Activated CD8-positive, alpha-beta T cell treated with anti-CD3 and anti-CD28 coated beads for 36 hours (primary cell): ENCODE results near the gene TXNDC2. TPM values are rescaled to one million over a fixed set of nuclear protein-coding genes. Genes with fewer than 3 reads are reported as not detected.

Experiments
- ATAC-seq: fragments of 200-7000 bp; cut with Tn5 transposase; one replicate; pipeline ENCODE4 v1.10.0; 2021; ENCODE audit warnings: mild to moderate bottlenecking, moderate library complexity
- CTCF ChIA-PET: fragments of 350-600 bp; sonication (Branson Sonifier 250); formaldehyde crosslinking; loops from one replicate; lab custom pipeline; 2021; ENCODE audit warnings: antibody characterized with exemption; lab: Charles Lee
- POLR2A ChIA-PET: fragments of 350-600 bp; sonication (Branson Sonifier 250); formaldehyde crosslinking; loops from one replicate; lab custom pipeline; 2021; ENCODE audit warnings: antibody characterized with exemption; lab: Charles Lee
- DNase-seq: peaks from one replicate; pipeline ENCODE4 v3.0.0-alpha.2; 2020
- H3K27ac Mint-ChIP-seq: one replicate; pipeline ENCODE4 v1.8.0; 2021; ENCODE audit warnings: mild to moderate bottlenecking, mixed read lengths
- H3K27me3 Mint-ChIP-seq: one replicate; pipeline ENCODE4 v1.8.0; 2021; ENCODE audit warnings: mixed read lengths
- H3K36me3 Mint-ChIP-seq: one replicate; pipeline ENCODE4 v1.8.0; 2021; ENCODE audit warnings: low read depth, mixed read lengths
- H3K4me1 Mint-ChIP-seq: one replicate; pipeline ENCODE4 v1.8.0; 2021; ENCODE audit warnings: low read depth, mixed read lengths
- H3K4me3 Mint-ChIP-seq: one replicate; pipeline ENCODE4 v1.8.0; 2021; ENCODE audit warnings: mild to moderate bottlenecking, moderate library complexity, mixed read lengths
- H3K9me3 Mint-ChIP-seq: one replicate; pipeline ENCODE4 v1.8.0; 2021; ENCODE audit warnings: mixed read lengths
- CTCF ChIP-seq: fragments of 200-600 bp; IDR thresholded peaks from one replicate; pipeline ENCODE4 v1.8.0; 2022; ENCODE audit warnings: antibody characterized with exemption, mild to moderate bottlenecking
- intact Hi-C: fragments of 100-400 bp; cut with micrococcal nuclease; formaldehyde crosslinking; loops from one replicate; pipeline ENCODE4 v1.10.0; 2022
- total RNA-seq, 2 experiments: library from RNA; stranded (reverse); gene quantifications; one replicate each; pipeline ENCODE4 v1.2.3, GENCODE V29; 2021

The TXNDC2 gene
- total RNA-seq, 2 experiments from 2014 or later: not detected

- no peak for TF ChIP-seq CTCF
- no peak overlapping the region for H3K4me3 Mint-ChIP-seq
- no peaks in the 10 kb centered on the region for H3K36me3 Mint-ChIP-seq
- POLR2A ChIA-PET: no interaction called here
- no peak for DNase-seq
- ATAC-seq: no peak
- H3K27ac Mint-ChIP-seq: no peak overlapping the region
- H3K27me3 Mint-ChIP-seq: peaks cover 7% of the 10 kb centered on the region
- peaks cover 8% of the 10 kb centered on the region for H3K4me1 Mint-ChIP-seq
- CTCF ChIA-PET: no interaction called here
- H3K9me3 Mint-ChIP-seq: no peaks in the 10 kb centered on the region
- intact Hi-C loops: no loop called here
Observed at GRCh38 chr18:9859232-9859631, 26.5 kb upstream of the TXNDC2 start.

GRCh38 chr18:9860682-9861081 lies 25.1 kb upstream of the TXNDC2 start:
- Mint-ChIP-seq H3K4me3 (no peak overlapping the region), H3K4me1 (peaks cover 8% of the 10 kb centered on the region), H3K27ac (no peak overlapping the region), H3K36me3 (no peaks in the 10 kb centered on the region), H3K27me3 (peaks cover 4% of the 10 kb centered on the region), H3K9me3 (peaks cover 4% of the 10 kb centered on the region)
- CTCF ChIA-PET: no interaction called here
- no peak for DNase-seq
- no peak for ATAC-seq
- intact Hi-C loops: no loop called here
- POLR2A ChIA-PET: no interaction called here
- TF ChIP-seq CTCF: no peak

GRCh38 chr18:9861157-9861556 lies 24.6 kb upstream of the TXNDC2 start:
- H3K36me3 Mint-ChIP-seq: no peaks in the 10 kb centered on the region
- ATAC-seq: no peak
- H3K27me3 Mint-ChIP-seq: peaks cover 4% of the 10 kb centered on the region
- no peak overlapping the region for H3K4me3 Mint-ChIP-seq
- H3K27ac Mint-ChIP-seq: no peak overlapping the region
- DNase-seq: no peak
- intact Hi-C loops: no loop called here
- POLR2A ChIA-PET: interaction anchor here (0.6 to 1.1 kb wide), 2 partner anchors 54 to 138 kb away, joined by 3 read pairs; no protein-coding TSS in a partner anchor
- TF ChIP-seq CTCF: no peak
- H3K4me1 Mint-ChIP-seq: peaks cover 8% of the 10 kb centered on the region
- peaks cover 9% of the 10 kb centered on the region for H3K9me3 Mint-ChIP-seq
- CTCF ChIA-PET: interaction anchor here (1.1 to 1.3 kb wide), 2 partner anchors 11 to 90 kb away, joined by 4 to 6 read pairs; no protein-coding TSS in a partner anchor

- H3K27me3 Mint-ChIP-seq: peaks cover 4% of the 10 kb centered on the region
- ChIA-PET CTCF (interaction anchor here (1.1 to 1.3 kb wide), 2 partner anchors 12 to 89 kb away, joined by 4 to 6 read pairs; no protein-coding TSS in a partner anchor), POLR2A (interaction anchor here (0.6 to 1.1 kb wide), 2 partner anchors 53 to 137 kb away, joined by 3 read pairs; no protein-coding TSS in a partner anchor)
- peak; percentile 69 for ATAC-seq
- H3K4me1 Mint-ChIP-seq: peaks cover 8% of the 10 kb centered on the region
- peaks cover 13% of the 10 kb centered on the region for H3K9me3 Mint-ChIP-seq
- DNase-seq: peak; percentile 45
- no peaks in the 10 kb centered on the region for H3K36me3 Mint-ChIP-seq
- no peak for TF ChIP-seq CTCF
- peak overlapping the region; percentile 1 for H3K27ac Mint-ChIP-seq
- intact Hi-C loops: no loop called here
- H3K4me3 Mint-ChIP-seq: no peak overlapping the region
Observed at GRCh38 chr18:9861933-9862332, 23.8 kb upstream of the TXNDC2 start.

GRCh38 chr18:9862686-9863085 lies 23.1 kb upstream of the TXNDC2 start:
- no peak for TF ChIP-seq CTCF
- ChIA-PET CTCF (interaction anchor here (1.3 kb wide), 1 partner anchor 12 kb away, joined by 6 read pairs; no protein-coding TSS in a partner anchor), POLR2A (no interaction called here)
- H3K27me3 Mint-ChIP-seq: peaks cover 4% of the 10 kb centered on the region
- no peaks in the 10 kb centered on the region for H3K36me3 Mint-ChIP-seq
- intact Hi-C loops: no loop called here
- DNase-seq (no peak), ATAC-seq (no peak)
- no peak overlapping the region for H3K4me3 Mint-ChIP-seq
- peaks cover 16% of the 10 kb centered on the region for H3K9me3 Mint-ChIP-seq
- peaks cover 8% of the 10 kb centered on the region for H3K4me1 Mint-ChIP-seq
- no peak overlapping the region for H3K27ac Mint-ChIP-seq
